Stimulated activated memory B cell treated with anti-CD40 and anti-IgM and Interleukin-4, amounts not matched to agents 10 μg/mL and 1 μg/mL and 100 μg/mL, for 72 hours (primary cell): ENCODE measurements around the gene TAF4.

Experiments used
- ATAC-seq: fragments of 150-1000 bp; cut with Tn5 transposase; 2 replicates; pipeline ENCODE4 v1.10.0; 2021
- H3K27ac Mint-ChIP-seq: one replicate; pipeline ENCODE4 v1.8.0; 2022; ENCODE audit warnings: mild to moderate bottlenecking, mixed read lengths
- H3K27me3 Mint-ChIP-seq: one replicate; pipeline ENCODE4 v1.8.0; 2022; ENCODE audit warnings: mixed read lengths
- H3K36me3 Mint-ChIP-seq: one replicate; pipeline ENCODE4 v1.8.0; 2022; ENCODE audit warnings: mixed read lengths
- H3K4me1 Mint-ChIP-seq: one replicate; pipeline ENCODE4 v1.8.0; 2022; ENCODE audit warnings: mixed read lengths
- H3K4me3 Mint-ChIP-seq: one replicate; pipeline ENCODE4 v1.8.0; 2022; ENCODE audit warnings: mild to moderate bottlenecking, moderate library complexity, mixed read lengths
- H3K9me3 Mint-ChIP-seq: one replicate; pipeline ENCODE4 v1.8.0; 2022; ENCODE audit warnings: mixed read lengths

Gene TAF4

DNA sequence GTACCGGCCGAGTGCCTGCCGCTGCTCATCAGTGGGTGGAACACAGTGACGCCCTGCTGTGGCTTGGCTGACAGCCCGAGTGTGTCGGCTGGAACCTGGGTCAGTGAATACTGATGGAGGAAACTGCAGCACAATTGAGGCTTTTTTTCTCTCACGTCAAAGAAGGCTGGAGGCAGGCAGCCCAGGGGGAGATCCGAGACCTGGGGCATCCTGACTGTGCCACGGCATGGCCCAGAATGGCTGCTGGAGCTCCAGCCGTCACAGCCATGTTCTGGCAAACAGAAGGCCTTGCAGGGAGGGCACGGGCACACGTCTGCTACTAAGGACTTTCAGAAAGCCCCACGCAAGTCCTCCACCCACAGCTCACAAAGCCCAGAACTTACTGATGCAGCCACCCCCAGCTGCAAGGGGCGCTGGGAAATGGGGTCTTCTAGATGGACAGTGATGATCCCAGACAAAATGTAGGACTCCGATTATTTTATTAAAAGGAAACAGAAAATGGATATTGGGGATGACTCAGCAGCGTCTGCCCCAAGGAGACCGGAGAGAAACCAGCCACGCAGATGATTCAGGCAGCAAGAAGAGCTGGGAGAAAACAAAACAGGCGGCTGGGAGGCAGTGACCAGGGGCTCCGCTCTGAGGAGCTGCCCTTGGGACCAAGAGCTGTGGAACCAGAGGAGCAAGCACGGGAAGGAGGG lies 140.0 kb downstream of the TAF4 start:
- H3K9me3 Mint-ChIP-seq: no peaks in the 10 kb centered on the region
- no peak for ATAC-seq
- peaks cover 11% of the 10 kb centered on the region for H3K27me3 Mint-ChIP-seq
- no peak overlapping the region for H3K27ac Mint-ChIP-seq
- no peaks in the 10 kb centered on the region for H3K4me1 Mint-ChIP-seq
- no peak overlapping the region for H3K4me3 Mint-ChIP-seq
- H3K36me3 Mint-ChIP-seq: no peaks in the 10 kb centered on the region

GRCh38 chr20:61924858-61925554 lies 140.7 kb downstream of the TAF4 start:
- Mint-ChIP-seq H3K27me3 (peaks cover 11% of the 10 kb centered on the region), H3K4me3 (no peak overlapping the region), H3K4me1 (no peaks in the 10 kb centered on the region), H3K27ac (no peak overlapping the region), H3K36me3 (no peaks in the 10 kb centered on the region), H3K9me3 (no peaks in the 10 kb centered on the region)
- ATAC-seq: no peak
